Measurements from ENCODE around the gene FGF12.
"Not testable (repeated sequence)": the region's sequence is repeated elsewhere in the genome, so short reads cannot be mapped to it uniquely, and the experiment has no call there.

Gene FGF12

GRCh38 chr3:192577811-192578210 lies 149.5 kb downstream of the FGF12 start:
- DNase-seq (ENCODE audit: low spot score): no peak

GRCh38 chr3:192577271-192577670 lies 150.1 kb downstream of the FGF12 start:
- DNase-seq (ENCODE audit: low spot score): no peak

DNA sequence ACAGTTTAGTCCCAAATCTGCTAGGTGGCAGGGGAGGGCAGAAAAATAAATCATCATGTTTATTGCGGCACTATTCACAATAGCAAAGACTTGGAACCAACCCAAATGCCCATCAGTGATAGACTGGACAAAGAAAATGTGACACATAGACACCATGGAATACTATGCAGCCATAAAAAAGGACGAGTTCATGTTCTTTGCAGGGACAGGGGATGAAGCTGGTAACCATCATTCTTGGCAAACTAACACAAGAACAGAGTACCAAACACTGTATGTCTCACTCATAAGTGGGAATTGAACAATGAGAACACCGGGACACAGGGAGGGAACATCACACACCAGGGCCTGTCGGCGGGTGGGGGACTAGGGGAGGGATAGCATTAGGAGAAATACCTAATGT lies 150.6 kb downstream of the FGF12 start:
- DNase-seq (ENCODE audit: low spot score): not testable (repeated sequence)

DNA sequence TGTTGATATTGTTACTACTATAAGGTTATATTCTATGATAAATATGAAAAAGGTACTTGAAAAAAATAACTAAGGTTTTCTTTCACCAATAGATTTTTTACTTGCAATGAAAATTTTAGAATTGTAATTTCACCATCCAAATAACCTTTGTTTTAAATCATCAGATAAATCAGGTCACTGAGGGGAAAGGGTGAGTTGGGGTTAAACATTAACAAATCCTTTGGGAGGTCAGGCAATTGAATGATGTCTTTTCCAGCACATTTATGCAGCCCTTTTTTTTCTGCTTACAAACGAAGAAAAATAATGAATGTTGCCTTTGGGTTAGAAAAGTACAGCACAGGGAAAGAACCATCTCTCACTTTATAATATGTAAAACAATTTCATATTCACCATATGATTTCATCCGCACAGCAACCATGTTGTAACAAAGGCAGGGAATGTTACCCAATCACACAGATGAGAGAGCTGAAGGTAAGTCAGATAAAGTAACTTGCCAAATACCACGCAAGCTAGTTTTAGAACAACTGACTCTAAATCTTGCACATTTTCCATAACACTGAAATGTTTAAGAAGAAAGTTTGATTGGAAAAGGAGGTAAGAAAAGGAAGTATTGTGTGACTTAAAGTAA lies 151.3 kb downstream of the FGF12 start:
- DNase-seq (ENCODE audit: low spot score): no peak

DNA sequence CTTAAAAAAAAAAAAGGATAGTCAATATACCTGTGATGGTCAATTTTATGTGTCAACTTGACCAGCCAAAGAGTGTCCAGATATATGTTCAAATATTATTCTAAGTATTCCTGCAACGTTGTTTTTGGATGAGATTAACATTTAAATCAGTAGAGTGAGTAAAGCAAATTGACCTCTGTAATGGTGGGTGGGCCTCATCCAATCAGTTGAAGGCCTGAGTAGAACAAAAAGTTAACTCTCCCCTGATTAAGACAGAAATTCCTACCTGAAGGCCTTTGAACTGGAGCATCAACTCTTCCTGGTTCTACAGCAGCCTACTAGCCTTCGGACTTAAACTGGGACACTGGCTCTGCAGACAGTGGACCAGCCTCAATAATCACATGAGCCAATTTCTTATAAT lies 154.1 kb downstream of the FGF12 start:
- no peak for DNase-seq (ENCODE audit: low spot score)

DNA sequence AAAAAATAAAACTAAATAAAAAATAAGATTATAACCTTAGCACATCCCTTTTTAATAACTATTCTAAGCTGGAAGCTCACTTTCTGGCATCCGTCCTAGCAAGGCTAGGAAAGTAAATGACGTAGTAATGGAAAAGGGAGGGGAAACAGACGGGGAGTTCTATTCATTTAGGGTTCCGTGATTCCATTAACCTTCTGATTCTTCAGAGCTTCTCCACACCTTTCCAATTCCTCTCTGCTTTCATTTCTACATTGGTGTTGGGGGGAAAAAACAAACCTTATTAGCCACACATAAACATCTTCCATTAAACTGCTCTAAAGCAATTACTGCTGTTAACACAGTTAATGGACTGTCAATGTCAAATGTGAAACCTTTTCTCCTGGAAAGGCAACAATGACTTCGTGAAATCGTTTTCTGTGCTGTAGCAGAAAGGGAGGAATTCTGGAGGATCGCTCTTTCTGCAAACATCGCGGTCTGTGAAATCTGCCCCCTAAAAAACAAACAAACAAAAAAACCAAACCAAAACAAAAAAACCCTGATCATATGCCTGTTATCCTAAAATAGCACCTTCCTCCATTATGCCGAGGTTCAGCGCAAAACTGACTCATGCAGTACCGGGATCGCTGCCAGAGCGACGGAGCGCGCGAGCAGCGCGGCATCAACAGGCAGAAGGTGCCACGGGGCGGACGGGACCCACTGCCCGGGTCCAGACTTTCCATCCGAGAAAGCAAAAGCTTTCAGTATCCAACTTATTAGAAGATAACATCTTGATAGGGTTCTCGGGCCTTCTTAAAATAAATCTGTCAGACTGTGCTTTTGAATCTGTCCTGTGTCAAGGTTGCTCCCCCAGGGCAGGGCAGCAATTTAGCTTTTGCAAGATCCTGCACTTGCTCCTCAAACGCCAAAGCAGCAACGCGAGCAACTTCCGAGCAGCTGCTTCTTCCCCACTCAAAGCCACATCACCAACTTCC lies 156.2 kb downstream of the FGF12 start:
- no peak for DNase-seq (ENCODE audit: low spot score)

DNA sequence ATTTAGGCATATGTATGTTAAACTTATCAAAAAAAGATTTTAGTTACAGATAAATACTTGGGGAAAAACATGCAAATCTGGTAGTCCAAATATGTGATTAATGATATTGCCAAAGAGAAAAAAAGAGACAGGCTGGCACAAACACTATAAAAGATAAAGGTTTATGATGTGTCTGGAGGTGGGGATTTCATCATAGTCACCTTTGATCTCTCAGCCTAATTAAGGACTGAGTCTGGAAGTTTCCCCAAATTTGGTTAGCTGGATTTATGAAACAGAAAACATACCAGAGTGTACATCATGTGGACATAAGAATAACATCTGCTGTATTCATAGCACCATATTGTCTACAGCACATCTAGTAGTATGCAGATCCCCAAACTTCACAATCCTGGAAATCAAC lies 157.0 kb downstream of the FGF12 start:
- no peak for DNase-seq (ENCODE audit: low spot score)

DNA sequence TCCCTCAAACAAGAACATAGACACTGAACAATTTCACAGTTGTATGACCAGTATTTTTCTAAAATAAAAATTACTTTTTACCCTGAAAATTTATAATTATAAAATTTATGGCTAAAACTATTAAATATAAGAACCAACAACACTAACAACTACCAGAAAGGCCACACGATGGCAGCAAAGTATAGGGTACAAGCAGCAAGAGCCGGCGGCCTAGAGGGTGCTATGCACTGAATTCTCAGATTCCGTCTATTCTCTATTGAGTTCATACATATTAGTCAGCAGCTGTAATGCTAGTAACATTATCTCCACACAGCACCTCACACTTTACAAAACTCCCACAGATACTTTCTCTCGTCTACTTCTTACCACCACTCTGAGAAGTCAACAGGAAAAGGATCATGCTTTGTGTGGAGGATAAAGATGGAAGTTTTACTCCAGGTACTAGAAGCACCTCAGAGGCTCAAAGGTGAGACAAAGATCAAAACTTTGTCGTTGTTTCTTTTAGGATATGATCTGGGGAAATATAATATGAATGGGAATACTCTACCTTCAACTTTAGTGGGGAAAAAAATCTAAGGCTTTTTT lies 160.5 kb downstream of the FGF12 start:
- DNase-seq (ENCODE audit: low spot score): peak; percentile 14

DNA sequence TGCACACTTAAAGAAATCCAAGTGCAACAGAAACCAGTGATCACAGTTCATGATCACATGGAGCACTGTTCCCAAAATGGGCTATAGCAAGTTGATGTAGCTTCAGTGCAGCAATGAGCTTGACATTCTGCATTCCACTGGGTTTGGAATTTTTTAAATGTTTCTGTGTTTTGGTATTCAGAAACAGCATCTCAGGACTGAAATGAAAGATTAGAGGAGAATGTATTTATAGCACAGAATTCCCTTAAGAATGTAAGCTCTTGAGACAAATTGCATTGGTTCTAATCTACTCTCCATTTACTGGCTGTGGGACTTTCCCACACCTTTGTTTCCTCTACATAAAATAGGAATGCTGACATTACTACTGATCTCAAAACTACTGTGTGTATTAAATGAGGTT lies 162.7 kb downstream of the FGF12 start:
- DNase-seq (ENCODE audit: low spot score): no peak

DNA sequence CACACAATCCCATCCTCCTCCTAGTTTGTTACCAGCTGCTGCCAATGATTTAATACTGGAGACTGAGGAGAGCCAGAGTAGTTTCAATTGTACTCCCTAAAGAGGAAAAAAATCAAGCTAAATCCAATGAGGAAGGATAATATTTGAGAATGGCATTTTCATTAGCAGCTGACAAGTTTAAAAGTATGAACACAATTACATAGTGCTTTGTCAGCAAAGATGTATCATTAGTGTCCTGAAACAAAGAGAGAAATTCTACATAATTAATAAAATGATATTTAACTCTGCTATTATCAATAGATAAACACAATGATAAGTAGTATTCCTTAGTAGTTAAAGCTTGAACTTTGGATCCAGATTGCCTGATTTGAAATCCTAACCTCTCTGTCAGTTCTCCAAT lies 163.9 kb downstream of the FGF12 start:
- no peak for DNase-seq (ENCODE audit: low spot score)

GRCh38 chr3:192553707-192554106 lies 173.6 kb downstream of the FGF12 start:
- DNase-seq (ENCODE audit: low spot score): no peak

DNA sequence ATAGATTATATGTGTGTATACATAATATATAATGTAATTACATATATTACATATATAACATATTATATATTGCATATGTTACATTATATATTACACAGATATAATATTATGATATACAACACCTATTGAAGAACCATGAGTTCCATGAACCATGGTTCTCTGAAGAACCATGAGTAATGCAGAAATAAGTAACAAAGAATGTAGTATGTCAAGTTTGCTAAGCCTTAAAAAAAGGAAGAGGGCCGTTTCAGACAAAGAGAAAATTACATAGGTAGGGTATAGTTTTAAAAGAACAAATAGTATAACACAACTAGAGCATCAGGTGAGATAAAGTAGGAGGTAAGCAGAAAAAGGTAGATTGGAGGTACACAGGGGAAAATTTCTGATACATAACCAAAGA lies 177.0 kb downstream of the FGF12 start:
- no peak for DNase-seq (ENCODE audit: low spot score)

DNA sequence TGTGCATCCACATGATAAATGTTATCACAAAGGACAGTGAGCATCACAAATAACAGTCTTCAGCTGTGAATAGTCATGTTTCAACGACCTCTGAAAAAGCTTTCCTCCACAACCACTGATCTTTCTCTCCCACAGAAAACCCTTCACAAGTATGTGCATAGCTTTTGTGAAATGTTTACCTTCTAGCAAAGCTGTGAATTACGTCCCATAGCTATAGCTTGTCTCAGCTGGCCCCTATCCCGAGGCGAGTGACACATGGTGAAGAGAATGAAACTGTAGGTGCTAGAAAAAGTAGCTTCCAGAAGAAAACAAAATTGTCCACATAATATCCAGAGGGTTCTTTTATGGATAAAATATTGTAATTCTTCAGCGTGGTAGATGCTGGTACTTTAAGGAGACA lies 182.0 kb downstream of the FGF12 start:
- no peak for DNase-seq (ENCODE audit: low spot score)

GRCh38 chr3:192543163-192543562 lies 184.2 kb downstream of the FGF12 start:
- no peak for DNase-seq (ENCODE audit: low spot score)

GRCh38 chr3:192516820-192517219 lies 210.5 kb downstream of the FGF12 start:
- DNase-seq (ENCODE audit: low spot score): no peak

DNA sequence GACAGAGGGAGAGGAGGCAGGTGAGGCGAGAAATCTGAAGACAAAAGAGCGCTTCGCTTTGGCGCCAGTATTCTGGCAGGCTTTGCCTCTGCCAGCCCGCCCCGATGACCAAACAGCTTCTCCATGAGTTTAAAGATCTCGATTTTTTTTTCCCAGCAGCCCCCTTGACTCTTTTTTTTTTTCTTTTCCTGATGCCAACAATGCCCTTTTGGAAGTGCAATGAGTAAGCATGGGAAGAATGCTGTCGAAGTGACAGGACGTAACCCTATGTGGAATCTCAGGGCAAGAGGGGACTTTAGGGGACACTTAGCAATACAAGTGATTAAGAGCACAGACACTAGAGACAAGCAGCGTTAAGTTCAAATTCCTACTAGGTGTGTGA lies 211.7 kb downstream of the FGF12 start:
- DNase-seq (ENCODE audit: low spot score): no peak

GRCh38 chr3:192514754-192515663 lies 212.3 kb downstream of the FGF12 start:
- no peak for DNase-seq (ENCODE audit: low spot score)

GRCh38 chr3:192514081-192514753 lies 213.1 kb downstream of the FGF12 start:
- no peak for DNase-seq (ENCODE audit: low spot score)

- no peak for DNase-seq (ENCODE audit: low spot score)
Measured at GRCh38 chr3:192505731-192506130, 221.6 kb downstream of the FGF12 start.

DNA sequence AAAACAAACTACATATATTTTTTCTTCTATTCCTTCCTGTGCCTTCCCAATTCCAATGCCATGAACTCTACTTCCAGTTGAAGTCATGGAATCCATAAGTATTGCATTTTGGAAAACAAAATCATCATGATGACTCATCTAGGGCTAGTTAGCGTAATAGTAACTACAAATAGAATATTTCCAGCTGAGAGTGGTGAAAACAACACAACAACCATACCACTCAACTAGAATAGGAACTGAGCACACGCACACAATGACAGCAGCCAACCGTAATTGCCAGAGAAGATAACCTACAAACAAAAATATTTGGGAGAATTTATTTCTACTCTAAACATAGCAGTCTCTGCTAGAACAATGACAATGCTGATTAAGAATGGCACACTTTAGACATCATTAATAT lies 225.9 kb downstream of the FGF12 start:
- DNase-seq (ENCODE audit: low spot score): no peak

DNA sequence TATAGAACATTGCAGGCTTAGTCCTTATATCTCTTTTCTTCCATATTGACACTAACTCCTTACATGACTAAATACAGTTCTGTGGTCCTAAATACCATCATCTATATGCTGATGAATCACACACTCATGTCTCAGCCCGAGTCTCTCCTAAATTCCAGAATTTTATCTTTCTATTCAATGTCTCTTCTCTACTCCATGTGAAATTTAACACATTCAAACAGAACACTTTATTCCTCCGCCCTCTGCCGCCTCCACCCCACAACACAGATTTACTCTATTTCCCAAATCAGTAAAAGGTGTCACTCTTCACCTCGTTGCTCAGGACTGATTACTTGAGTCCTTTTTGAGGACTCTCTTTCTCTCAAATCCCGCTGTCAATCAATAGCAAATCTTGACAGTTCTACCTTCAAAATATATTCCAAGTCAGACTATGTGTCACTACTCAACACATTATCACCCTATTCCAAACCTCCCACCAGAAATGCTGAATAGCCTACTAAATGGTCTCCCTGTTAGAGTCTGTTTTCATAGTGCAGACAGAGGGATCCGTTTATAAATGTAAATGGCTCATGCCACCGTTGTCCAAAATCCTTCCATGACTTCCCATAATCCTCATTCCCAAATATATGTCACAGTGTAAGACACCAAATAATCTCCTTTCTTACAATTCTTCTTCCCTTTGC lies 230.3 kb downstream of the FGF12 start:
- no peak for DNase-seq (ENCODE audit: low spot score)

Data from hematopoietic multipotent progenitor cell treated with erythropoietin and hydrocortisone succinate and interleukin-3 and kit ligand, for 17 days (in vitro differentiated cells).